Measurements from ENCODE around the gene PPP1R9A.
A peak's percentile ranks its signal among the peaks of the same experiment; 100 is the strongest.

The PPP1R9A gene

DNA sequence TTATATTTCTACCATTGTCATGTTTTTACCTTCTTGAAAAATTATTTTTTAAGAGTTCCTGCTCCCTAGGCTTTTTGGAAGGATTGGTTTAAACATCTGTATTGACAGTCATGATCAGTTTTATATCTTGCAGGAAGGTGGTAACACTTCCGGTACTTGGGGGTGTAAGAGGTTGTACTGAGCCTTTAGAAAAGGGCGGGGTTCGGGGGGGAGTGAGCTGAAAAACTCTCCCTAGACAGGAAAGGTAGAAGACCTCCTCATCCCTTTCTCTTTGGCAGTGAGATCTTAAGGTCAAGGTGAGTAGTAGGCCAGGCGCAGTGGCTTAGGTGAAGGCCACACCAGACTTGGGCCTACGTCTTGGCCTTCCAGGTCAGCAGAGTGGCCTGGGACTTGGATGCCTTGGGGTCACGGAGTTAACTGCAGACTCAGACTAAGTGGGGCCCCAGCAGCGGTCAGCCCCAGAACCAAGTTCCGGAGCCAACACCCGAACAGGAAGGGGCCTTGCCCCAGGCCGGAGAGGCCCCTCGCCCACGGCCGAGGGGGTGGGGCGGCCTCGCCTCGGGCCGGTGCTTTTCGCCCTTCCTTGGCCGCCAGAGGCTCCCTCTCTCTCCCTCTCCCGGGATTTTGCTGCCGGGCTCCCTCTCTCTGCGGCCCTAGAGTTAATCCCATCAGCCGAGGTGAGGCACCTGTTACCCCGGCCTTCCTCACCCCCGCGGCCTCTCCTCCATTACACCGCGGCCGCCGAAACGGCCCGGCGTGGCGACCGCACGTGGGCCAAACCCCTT lies at the start of gene PPP1R9A:
Gene PPP1R9A, plus strand, starts transcription at position 569 of the 785 bp plus-strand sequence. CDS start 2,520 bp downstream, outside the sequence.
- H3K9me3 ChIP-seq (ENCODE audit: control insufficient read depth, insufficient read depth, low read depth, low read length) = no peaks in the 10 kb centered on the region
- TF ChIP-seq ZNF2 (tag by site-specific recombination; IDR thresholded peaks at IDR 0.05) = peak; percentile 65; the same call in 1 of the 2 replicates
- no peak for TF ChIP-seq ZBTB7A (tag by site-specific recombination; IDR thresholded peaks at IDR 0.05; ENCODE audit: low read depth)
- no peak for TF ChIP-seq ZNF76 (tag by site-specific recombination; IDR thresholded peaks at IDR 0.05; ENCODE audit: borderline replicate concordance, low read depth)
- peak; percentile 87 for TF ChIP-seq ZNF335 (tag by site-specific recombination; conservative IDR thresholded peaks at IDR 0.05)
- TF ChIP-seq ZNF670 (tag by site-specific recombination; IDR thresholded peaks at IDR 0.05; ENCODE audit: low read depth) = no peak
- 0 out of 2 replicates have a peak, but pooled peaks have one; percentile 16 for TF ChIP-seq ZNF596 (tag by site-specific recombination; IDR thresholded peaks at IDR 0.05)
- peak; percentile 46 for TF ChIP-seq KLF1 (tag by site-specific recombination; IDR thresholded peaks at IDR 0.05)
- TF ChIP-seq, protein P1, sequence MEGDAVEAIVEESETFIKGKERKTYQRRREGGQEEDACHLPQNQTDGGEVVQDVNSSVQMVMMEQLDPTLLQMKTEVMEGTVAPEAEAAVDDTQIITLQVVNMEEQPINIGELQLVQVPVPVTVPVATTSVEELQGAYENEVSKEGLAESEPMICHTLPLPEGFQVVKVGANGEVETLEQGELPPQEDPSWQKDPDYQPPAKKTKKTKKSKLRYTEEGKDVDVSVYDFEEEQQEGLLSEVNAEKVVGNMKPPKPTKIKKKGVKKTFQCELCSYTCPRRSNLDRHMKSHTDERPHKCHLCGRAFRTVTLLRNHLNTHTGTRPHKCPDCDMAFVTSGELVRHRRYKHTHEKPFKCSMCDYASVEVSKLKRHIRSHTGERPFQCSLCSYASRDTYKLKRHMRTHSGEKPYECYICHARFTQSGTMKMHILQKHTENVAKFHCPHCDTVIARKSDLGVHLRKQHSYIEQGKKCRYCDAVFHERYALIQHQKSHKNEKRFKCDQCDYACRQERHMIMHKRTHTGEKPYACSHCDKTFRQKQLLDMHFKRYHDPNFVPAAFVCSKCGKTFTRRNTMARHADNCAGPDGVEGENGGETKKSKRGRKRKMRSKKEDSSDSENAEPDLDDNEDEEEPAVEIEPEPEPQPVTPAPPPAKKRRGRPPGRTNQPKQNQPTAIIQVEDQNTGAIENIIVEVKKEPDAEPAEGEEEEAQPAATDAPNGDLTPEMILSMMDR (tag by site-specific recombination; IDR thresholded peaks at IDR 0.05) = peak; percentile 93
- TF ChIP-seq ZNF558 (tag by site-specific recombination; IDR thresholded peaks at IDR 0.05) = no peak
- no peak for TF ChIP-seq ZNF16 (tag by site-specific recombination; IDR thresholded peaks at IDR 0.05; ENCODE audit: low read depth)
- TF ChIP-seq GLIS1 (tag by site-specific recombination; IDR thresholded peaks at IDR 0.05) = no peak
- TF ChIP-seq ZNF202 (tag by site-specific recombination; IDR thresholded peaks at IDR 0.05; ENCODE audit: borderline replicate concordance) = no peak
- TF ChIP-seq, protein P2, sequence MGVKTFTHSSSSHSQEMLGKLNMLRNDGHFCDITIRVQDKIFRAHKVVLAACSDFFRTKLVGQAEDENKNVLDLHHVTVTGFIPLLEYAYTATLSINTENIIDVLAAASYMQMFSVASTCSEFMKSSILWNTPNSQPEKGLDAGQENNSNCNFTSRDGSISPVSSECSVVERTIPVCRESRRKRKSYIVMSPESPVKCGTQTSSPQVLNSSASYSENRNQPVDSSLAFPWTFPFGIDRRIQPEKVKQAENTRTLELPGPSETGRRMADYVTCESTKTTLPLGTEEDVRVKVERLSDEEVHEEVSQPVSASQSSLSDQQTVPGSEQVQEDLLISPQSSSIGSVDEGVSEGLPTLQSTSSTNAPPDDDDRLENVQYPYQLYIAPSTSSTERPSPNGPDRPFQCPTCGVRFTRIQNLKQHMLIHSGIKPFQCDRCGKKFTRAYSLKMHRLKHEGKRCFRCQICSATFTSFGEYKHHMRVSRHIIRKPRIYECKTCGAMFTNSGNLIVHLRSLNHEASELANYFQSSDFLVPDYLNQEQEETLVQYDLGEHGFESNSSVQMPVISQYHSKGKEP (tag by site-specific recombination; IDR thresholded peaks at IDR 0.05) = no peak
- TF ChIP-seq ZBTB48 (tag by site-specific recombination; IDR thresholded peaks at IDR 0.05) = peak; percentile 45
- TF ChIP-seq EGR2 (tag by site-specific recombination; IDR thresholded peaks at IDR 0.05; ENCODE audit: low read depth) = peak; percentile 76
- TF ChIP-seq ZNF354C (tag by site-specific recombination; IDR thresholded peaks at IDR 0.05; ENCODE audit: borderline replicate concordance, low read depth) = no peak
- no peak for TF ChIP-seq MEIS1 (CRISPR knock-in tag; IDR thresholded peaks at IDR 0.05; ENCODE audit: borderline replicate concordance)
- no peak for TF ChIP-seq ZNF169 (tag by site-specific recombination; IDR thresholded peaks at IDR 0.05)
- TF ChIP-seq ZNF175 (tag by site-specific recombination; IDR thresholded peaks at IDR 0.05) = no peak
- TF ChIP-seq ZNF266 (tag by site-specific recombination; IDR thresholded peaks at IDR 0.05; ENCODE audit: low read depth) = no peak
- TF ChIP-seq ZNF391 (tag by site-specific recombination; IDR thresholded peaks at IDR 0.05; ENCODE audit: borderline replicate concordance, low read depth) = no peak
- TF ChIP-seq ZSCAN23 (tag by site-specific recombination; IDR thresholded peaks at IDR 0.05) = no peak
- no peak for TF ChIP-seq ZNF302 (tag by site-specific recombination; IDR thresholded peaks at IDR 0.05; ENCODE audit: low read depth)
- no peak for TF ChIP-seq SP2 (tag by site-specific recombination; IDR thresholded peaks at IDR 0.05)
- TF ChIP-seq ZNF473 (tag by site-specific recombination; IDR thresholded peaks at IDR 0.05) = no peak
- TF ChIP-seq ZFP69B (tag by site-specific recombination; IDR thresholded peaks at IDR 0.05) = 0 out of 2 replicates have a peak, but pooled peaks have one; percentile 51
- TF ChIP-seq ZNF184 (tag by site-specific recombination; IDR thresholded peaks at IDR 0.05) = no peak
- no peak for TF ChIP-seq TCF7L2 (IDR thresholded peaks at IDR 0.05; ENCODE audit: borderline replicate concordance, low read depth, low read length)
- TF ChIP-seq ZNF776 (tag by site-specific recombination; IDR thresholded peaks at IDR 0.05; ENCODE audit: borderline replicate concordance) = no peak
- no peak for TF ChIP-seq ZNF133 (tag by site-specific recombination; IDR thresholded peaks at IDR 0.05)
- TF ChIP-seq ZNF664 (tag by site-specific recombination; IDR thresholded peaks at IDR 0.05) = no peak
- TF ChIP-seq ZNF23 (tag by site-specific recombination; IDR thresholded peaks at IDR 0.05; ENCODE audit: borderline replicate concordance) = no peak
- no peak for TF ChIP-seq ZNF132 (tag by site-specific recombination; IDR thresholded peaks at IDR 0.05; ENCODE audit: borderline replicate concordance)
- TF ChIP-seq YY1 (tag by site-specific recombination; IDR thresholded peaks at IDR 0.05) = peak; percentile 78
- TF ChIP-seq ZNF571 (tag by site-specific recombination; IDR thresholded peaks at IDR 0.05) = no peak
- no peak for TF ChIP-seq ZNF24 (tag by site-specific recombination; IDR thresholded peaks at IDR 0.05)
- no peak for TF ChIP-seq ZNF707 (tag by site-specific recombination; IDR thresholded peaks at IDR 0.05)
- TF ChIP-seq ZNF837 (tag by site-specific recombination; IDR thresholded peaks at IDR 0.05) = no peak
- 0 out of 2 replicates have a peak, but pooled peaks have one; percentile 39 for TF ChIP-seq BCL11B (tag by site-specific recombination; IDR thresholded peaks at IDR 0.05; ENCODE audit: low read depth)

More for the DNA sequence above, at the start of gene PPP1R9A:
- ChIA-PET POLR2A (no interaction called here), CTCF (no interaction called here)
- no peaks in the 10 kb centered on the region for H3K36me3 ChIP-seq (ENCODE audit: control insufficient read depth in 2 of 2, insufficient read depth in 1 of 2, low read length in 2 of 2)
- H3K4me3 ChIP-seq (ENCODE audit: low read depth, low read length) = peak within 1 kb of the TSS; percentile 50
- H3K4me1 ChIP-seq (ENCODE audit: control insufficient read depth, insufficient read depth, low read length) = peaks cover 25% of the 10 kb centered on the region
- peak within 1 kb of the TSS; percentile 98 for H3K27ac ChIP-seq (ENCODE audit: extremely low read depth, low read depth, low read length)
